ENCODE results near the gene KPNA2.
A peak's percentile ranks its signal among the peaks of the same experiment; 100 is the strongest.
"Not testable (repeated sequence)": the region's sequence is repeated elsewhere in the genome, so short reads cannot be mapped to it uniquely, and the experiment has no call there.

Gene KPNA2

DNA sequence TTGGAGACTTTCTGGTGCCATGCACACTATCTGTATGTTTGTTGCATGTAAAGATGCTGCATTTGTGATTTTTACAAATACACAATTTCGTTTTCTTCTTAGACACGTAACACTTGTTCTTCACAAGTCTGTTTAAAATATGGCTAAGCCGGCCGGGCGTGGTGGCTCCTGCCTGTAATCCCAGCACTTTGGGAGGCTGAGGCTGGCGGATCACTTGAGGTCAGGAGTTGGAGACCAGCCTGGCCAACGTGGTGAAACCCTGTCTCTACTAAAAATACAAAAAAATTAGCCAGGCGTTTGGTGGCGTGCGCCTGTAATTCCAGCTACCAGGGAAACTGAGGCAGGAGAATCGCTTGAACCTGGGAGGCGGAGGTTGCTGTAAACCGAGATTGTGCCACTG lies 14.7 kb upstream of the KPNA2 start:
- DNase-seq, result not testable (repeated sequence)

GRCh38 chr17:68021963-68022362 lies 13.6 kb upstream of the KPNA2 start:
- no peak for DNase-seq

- DNase-seq, result not testable (repeated sequence)
Measured at GRCh38 chr17:68022547-68022946, 13.0 kb upstream of the KPNA2 start.

DNA sequence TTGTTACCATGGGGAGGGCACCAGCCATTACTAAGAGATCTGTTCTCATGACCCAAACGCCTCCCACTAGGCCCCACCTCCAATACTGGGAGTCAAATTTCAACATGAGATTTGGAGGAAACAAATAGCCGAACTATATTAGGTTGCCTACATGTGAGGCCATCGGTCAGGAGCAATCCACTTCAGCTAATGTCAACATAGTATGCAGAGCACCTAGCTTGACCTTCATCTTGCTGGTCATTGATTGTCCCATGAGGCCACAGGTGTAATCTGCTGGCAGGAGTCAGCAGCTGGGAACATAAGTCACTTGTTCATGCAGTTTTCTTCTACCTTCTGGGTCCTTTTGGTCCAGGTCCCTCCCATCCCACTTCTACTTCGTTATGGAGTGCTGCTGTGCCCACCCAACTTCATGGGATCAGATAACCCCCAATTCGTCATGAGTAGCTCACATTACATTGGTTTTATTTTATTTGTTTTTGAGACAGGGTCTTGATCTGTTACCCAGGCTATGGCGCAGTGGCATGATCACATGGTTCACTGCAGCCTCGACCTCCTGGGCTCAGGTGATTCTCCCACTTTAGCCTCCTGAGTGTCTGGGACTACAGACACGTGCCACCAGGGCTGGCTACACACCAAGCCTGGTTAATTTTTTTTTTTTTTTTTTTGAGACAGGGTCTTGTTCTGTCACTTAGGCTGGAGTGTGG lies 5.9 kb upstream of the KPNA2 start:
- peak; percentile 28 for DNase-seq

DNA sequence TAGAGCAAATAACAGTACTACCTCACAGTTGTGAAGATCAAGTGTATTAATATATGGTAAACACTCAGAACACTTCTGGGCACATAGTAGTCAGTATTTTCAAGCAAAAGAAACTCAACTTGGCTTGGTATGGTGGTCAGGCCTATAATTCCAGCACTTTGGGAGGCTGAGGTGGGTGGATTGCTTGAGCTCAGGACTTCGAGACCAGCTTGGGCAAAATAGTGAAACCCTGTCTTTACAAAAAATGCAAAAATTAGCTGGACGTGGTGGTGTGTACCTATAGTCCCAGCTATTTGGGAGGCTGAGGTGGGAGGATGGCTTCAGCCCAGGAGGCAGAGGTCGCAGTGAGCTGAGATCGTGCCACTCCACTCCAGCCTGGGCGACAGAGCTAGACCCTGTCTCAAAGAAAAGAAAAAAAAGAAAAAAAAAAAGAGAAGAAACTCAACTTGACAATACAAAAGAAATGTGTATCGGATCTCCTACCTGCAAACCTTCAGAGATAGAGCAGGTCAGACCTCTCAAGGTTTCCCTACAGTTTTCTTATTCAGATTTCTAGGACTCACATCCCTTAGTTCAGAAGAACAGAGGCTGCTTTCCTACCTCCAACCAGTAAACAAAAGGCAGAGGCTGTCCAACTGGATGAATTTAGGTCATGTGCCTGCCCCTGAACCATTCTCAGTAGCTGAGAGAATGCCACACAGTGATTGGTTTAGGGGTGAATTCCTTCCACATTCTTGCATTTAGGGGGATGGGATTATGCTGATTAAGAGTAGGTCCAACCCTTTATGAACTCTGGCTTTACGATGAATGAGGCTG lies 1.7 kb upstream of the KPNA2 start:
- peak; percentile 48 for DNase-seq

GRCh38 chr17:68034452-68034776 lies 1.1 kb upstream of the KPNA2 start:
- DNase-seq, result no peak

GRCh38 chr17:68035131-68035522 lies 408 bp upstream of the KPNA2 start:
- no peak for DNase-seq

- DNase-seq, result peak; percentile 28
Measured at GRCh38 chr17:68036304-68037147, 991 bp downstream of the KPNA2 start.

DNA sequence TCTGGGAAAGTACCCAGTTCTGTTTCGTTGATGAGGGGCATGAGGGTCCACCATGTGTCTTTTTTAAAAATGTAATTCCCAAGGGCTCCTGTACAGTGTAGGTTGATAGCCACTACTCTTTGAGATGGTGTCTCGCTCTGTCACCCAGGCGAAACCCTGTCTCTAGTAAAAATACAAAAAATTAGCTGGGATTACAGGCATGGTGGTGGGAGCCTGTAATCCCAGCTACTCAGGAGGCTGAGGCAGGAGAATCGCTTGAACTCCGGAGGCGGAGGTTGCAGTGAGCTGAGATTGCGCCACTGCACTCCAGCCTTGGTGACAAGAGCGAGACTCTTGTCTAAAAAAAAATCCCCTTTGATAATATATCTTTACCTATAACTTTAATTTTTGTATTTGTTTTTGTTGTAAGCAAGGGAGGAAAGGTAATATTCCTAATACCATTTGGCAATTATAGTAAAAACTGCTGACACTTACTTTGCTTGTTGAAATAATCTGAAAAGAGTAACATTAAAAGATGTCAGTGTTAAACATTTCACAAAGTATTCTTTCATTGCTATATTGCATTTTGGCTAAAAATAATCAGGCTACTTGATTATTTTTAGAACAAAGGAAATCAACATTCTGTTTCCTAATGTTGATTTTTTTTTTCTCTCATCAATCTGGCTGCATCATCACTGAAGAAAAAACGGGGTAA lies 11.8 kb downstream of the KPNA2 start:
- DNase-seq, result no peak

- DNase-seq, result not testable (repeated sequence)
Measured at GRCh38 chr17:68047890-68048542, 12.5 kb downstream of the KPNA2 start.

DNA sequence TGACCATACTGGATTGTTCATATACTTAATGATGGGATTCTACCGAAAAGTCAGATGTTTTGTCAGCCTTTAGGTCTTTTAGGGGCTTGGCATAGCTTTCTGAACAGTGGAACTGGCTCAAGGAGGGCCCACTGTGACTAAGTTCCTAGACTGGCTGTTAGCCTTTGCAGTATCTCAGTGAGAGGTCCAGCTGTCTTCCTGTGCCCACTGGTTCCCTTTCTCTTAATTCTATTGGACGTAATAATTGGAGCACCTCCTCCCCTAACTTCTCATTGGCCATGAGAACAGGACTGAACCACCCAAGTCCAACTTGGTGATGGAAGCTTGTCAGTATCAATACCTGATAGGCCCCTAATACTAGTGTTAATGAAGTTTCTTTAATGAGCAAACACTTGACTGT lies 13.5 kb downstream of the KPNA2 start:
- no peak for DNase-seq

DNA sequence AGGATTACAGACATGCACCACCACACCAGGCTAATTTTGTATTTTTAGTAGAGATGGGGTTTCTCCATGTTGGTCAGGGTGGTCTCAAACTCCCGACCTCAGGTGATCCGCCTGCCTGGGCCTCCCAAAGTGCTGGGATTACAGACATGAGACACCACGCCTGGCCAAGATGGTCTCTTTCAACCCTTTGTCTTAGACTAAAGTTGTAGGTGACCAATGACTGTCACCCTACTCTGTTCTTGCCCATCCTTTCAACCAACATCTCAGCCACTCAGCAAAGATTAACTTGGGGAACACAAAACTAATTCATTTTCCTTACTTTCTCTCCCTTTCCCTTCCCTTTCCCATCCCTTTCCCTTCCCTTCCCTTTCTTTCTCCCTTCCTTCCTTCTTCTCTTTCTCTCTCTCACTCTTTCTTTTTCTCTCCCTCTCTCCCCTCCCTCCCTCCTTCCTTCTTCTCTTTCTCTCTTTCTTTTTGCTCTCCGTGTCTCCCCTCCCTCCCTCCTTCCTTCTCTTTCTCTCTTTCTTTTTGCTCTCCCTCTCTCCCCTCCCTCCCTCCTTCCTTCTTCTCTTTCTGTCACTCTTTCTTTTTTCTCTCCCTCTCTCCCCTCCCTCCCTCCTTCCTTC lies 14.4 kb downstream of the KPNA2 start:
- DNase-seq, result not testable (repeated sequence)

DNA sequence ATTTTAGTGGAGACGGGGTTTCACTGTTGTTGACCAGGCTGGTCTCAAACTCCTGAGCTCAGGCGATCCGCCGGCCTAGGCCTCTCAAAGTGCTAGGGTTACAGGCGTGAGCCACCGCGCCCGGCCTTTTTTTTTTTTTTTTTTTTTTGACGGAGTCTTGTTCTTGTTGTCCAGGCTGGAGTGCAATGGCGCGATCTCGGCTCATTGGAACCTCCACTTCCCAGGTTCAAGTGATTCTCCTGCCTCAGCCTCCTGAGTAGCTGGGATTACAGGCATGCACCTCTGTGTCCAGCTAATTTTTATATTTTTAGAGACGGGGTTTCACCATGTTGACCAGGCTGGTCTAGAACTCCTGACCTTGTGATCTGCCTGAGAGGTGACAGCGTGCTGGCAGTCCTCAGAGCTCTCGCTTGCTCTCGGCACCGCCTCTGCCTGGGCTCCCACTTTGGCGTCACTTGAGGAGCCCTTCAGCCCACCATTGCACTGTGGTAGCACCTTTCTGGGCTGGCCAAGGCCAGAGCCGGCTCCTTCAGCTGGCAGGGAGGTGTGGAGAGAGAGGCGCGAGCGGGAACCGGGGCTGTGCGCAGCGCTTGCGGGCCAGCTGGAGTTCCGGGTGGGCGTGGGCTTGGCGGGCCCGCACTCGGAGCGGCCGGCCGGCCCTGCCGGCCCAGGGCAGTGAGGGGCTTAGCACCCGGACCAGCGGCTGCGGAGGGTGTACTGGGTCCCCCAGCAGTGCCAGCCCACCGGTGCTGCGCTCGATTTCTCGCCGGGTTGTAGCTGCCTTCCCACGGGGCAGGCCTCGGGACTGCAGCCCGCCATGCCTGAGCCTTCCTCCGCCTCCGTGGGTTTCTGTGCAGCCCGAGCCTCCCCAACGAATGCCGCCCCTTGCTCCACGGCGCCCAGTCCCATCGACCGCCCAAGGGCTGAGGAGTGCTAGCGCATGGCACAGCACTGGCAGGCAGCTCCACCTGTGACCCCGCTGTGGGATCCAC lies 16.1 kb downstream of the KPNA2 start:
- not testable (repeated sequence) for DNase-seq

DNA sequence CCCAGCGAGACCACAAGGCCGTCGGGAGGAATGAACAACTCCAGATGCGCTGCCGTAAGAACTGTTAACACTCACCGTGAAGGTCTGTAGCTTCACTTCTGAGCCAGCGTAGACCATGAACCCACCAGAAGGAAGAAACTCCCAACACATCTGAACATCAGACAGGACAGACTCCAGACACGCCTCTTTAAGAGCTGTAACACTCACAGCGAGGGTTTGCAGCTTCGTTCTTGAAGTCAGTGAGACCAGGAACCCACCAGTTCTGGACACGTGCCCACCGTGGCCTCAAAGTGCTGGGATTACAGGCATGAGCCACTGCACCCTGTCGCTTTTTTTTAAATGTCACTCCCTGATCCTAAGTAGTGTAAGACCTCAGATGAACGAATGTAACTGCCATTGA lies 17.3 kb downstream of the KPNA2 start:
- no peak for DNase-seq

DNA sequence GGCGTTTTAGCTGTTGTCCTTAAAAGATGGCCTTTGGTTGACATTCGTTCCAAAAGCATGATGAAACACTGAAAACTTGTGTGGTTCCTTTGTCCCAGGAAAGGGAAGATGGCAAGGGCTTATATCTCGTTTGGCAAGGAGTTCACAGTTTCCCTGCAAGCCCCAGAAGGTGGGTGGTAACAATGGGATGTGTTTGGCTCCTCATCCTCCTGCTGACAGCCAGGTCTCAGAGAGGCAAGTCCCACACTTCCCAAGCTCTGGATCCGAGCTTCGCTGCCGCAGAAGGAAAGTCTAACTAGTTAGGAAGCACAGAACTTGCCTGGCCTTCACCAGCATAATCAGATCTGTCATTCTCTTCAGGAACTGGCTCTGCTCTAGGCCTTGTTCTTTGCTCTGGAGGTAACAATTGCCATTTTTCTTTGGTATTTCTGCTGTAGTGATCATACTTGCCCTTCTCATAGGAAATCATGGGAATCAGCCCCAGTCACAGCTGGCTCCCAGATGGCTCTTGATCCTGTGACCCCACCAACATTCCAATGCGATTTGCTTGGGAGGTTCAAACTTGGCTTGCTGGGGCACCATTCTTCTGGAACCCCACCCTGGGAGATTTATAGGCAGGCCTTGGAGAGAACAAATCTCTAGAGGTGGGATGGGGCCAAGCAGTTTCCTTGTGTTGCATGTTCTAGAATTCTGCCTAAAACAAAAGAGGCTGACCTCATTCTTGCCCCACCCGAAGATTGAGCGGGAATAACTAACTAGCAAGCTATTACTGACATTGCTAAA lies 17.9 kb downstream of the KPNA2 start:
- no peak for DNase-seq

DNA sequence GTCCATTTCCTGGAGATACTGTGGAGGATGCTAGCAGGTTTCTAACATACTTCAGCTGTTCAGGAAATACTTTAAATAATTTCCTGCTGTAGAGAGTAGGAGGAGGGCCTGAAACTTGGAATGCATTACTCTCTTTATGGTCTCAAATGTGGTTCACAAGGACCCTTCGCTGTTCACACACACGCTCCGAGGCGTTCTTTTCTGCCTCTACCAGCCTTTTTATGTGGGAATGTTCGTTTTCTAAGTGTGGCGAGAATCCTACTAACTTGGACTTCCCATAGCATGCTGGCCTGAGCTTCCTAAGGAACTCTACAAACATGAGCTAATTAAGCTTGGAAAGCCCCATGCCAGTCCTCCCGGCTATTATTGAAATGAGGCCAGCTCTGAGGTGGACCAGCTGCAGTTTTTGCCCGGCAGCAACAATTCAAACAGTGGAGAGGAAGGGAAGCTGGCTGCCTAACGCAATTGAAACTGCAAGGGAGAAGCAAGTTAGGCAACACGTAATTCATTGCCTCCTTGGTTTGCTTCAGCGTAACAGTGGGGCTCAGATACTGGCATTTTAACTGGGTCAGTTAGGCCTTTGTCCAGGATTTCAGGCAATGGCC lies 18.9 kb downstream of the KPNA2 start:
- DNase-seq, result peak; percentile 4

GRCh38 chr17:68057531-68057952 lies 22.0 kb downstream of the KPNA2 start:
- DNase-seq, result no peak

- DNase-seq, result no peak
Measured at GRCh38 chr17:68060336-68060735, 24.8 kb downstream of the KPNA2 start.

Data from DMS153 (cell line).